ENCODE data around the gene KDM6B.

KDM6B gene

DNA sequence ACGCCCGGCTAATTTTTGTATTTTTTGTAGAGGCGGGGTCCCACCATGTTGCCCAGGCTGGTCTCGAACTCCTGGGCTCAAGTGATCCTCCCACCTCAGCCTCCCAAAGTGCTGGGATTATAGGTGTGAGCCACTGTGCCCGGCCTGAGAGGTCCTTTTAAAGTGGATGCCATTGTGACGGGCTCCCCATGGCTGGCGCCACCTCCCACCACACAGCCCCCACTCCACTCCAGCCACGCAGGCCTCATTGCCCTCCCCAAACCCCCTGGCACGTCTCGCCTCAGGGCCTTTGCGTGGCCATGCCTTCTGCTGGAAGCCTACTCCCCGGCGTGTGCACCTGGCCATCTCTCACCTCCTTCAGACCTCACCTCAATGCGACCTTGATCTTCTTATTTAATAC, 11.9 kb upstream of the KDM6B start:
- no peak for DNase-seq

DNA sequence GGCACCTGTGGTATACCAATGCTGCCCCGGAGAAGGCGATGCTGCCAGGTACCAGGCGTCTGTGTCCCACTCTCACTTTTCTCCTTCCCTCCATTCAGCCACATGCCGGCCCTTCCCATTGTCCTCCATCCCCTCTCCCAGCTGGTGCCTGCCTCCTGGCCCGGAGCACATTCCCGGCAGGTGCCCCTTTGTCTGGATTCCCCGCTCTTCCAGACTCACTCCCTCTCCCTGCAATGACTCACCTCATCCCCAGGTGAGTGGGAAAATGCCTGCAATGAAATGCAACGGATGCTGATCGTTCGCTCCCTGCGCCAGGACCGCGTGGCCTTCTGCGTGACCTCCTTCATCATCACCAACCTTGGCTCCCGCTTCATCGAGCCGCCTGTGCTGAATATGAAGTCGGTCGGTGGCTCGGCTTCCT, 10.4 kb upstream of the KDM6B start:
- DNase-seq, result no peak

DNA sequence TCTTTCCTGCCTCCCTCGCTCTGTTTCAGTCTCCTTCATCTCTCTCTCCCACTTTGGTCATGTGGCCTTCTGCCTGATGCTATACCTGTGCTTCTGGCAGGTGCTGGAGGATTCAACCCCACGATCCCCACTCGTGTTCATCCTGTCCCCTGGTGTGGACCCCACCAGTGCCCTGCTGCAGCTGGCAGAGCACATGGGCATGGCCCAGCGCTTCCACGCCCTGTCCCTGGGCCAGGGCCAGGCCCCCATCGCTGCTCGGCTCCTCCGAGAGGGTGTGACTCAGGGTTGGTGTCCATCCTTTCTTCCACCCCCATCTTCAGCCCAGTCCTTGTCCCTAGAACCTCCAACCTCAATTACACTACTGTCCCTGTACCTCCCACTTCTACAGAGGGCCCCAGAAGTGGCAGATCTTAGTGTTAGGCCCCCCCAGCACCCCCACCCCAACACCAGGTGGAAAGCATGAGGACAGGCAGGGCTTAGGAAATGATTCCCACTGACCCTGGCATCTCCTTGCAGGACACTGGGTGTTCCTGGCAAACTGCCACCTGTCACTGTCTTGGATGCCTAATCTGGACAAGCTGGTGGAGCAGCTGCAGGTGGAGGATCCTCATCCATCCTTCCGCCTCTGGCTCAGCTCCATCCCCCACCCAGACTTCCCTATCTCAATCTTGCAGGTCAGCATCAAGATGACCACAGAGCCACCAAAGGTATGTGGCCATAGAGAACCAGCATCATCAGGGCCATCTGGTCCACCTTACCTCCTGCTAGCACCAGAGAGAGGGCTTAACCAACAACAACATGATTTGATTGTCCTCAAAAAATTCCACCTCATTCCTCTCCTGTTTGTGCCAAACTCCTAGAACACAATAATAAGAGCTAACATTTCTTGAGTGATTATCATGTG, 9.7 kb upstream of the KDM6B start:
- no peak for DNase-seq

DNA sequence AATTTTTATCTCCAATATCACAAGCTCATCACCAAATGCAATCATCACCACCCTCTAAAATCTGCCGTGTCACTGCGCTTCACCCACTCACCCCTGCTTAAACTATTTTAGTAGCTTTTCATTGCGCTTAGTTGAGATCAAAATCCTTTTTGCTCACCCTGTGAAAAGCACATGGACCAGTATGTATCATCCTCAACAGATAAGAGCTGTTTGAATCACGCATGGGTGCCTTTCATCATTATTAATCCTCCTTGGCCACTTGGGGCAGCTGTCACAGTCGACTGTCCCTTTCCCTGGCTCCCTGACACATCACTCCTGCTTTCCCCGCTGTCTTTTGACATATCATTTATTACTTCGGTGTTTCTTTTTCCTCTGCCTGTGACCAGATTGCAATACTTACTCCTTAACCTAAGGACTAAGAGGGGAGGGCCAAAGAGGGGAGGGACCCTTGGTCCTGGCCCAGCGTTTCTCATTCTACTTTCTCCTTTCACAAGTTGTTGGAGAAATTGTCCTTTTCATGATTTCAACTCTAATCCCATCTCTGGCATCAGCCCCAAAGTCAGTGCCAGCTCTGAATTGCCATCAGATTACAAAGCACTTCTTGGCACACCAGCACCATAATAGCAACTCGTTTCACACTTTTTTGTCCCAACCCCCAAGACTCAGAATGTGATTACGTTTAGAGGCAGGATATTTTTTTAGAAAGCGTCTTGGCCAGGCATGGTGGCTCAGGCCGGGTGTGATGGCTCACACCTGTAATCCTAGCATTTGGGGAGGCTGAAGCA, 8.6 kb upstream of the KDM6B start:
- DNase-seq, result no peak

DNA sequence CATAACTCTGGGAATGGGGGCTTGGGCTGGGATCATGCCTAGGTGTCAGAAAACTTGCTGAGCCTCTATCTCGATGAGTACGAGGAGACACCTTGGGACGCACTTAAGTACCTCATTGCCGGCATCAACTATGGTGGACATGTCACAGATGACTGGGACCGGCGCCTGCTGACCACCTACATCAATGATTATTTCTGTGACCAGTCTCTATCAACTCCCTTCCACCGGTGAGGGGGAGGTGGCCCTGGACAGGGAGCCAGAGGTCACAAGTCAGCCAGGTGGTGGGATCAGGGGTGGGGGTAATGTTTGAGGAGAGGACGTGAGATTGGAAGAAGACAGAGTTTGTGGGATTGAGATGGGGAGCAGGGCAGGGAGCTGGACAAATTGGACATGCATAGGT, 3.4 kb upstream of the KDM6B start:
- no peak for DNase-seq

DNA sequence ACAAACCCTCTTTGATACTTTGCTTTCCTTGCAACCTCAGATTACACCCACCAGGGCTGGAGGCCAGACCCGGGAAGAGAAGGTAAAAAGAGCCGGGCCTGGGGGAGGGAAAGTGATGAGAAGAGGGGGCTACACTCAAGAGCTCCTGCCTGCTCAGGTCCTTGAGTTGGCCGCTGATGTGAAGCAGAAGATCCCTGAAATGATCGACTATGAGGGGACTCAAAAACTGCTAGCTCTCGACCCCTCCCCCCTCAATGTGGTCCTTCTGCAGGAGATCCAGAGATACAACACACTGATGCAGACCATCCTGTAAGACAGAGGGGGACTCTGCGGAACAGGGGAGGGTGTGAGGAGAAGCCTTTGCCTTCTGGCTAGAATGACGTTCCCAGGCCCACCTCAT, 2.8 kb upstream of the KDM6B start:
- DNase-seq, result no peak

DNA sequence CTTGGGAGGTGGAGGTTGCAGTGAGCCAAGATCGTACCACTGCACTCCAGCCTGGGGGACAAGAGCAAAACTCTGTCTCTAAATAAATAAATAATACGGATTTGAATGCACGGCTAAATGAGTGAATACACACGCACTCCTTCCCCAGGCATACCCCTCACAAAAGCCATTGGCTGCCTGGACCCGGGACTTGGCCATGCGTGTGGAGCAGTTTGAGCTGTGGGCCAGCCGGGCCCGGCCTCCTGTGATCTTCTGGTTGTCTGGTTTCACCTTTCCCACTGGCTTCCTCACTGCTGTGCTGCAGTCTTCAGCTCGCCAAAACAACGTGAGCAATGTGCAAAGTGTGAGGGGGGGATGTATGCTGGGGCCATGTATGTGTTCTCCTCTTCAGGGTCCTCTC, 1.6 kb upstream of the KDM6B start:
- no peak for DNase-seq

DNA sequence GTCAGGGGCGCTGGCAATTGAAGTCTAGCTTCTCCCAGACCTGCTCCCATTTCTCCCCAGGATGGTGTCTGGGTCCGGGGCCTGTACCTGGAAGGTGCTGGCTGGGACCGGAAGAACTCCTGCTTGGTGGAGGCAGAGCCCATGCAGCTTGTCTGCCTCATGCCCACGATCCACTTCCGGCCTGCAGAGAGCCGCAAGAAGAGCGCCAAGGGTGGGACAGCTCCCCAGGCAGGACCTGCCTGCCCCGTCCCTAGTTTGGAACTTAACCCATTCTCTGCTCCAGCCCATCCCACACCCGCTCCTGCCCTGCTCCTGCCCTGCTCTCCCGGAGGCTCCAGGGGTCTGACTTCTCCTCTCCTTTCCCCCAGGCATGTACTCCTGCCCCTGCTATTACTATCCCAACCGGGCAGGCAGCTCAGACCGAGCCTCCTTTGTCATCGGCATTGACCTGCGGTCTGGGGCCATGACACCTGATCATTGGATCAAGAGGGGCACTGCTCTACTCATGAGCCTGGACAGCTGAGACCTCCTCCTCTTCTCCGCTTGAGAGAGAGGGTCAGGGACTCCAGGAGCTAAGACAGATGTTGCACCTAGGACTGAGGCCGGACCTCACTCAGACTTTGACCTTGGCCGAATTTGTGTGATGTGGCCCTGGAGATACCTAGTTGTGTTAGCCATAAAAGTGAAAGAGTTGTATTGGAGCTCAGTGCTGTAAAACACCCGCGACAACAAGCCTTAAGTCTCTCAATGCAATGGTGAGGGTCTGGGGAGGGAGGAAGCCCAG, 814 bp upstream of the KDM6B start:
- no peak for DNase-seq

DNA sequence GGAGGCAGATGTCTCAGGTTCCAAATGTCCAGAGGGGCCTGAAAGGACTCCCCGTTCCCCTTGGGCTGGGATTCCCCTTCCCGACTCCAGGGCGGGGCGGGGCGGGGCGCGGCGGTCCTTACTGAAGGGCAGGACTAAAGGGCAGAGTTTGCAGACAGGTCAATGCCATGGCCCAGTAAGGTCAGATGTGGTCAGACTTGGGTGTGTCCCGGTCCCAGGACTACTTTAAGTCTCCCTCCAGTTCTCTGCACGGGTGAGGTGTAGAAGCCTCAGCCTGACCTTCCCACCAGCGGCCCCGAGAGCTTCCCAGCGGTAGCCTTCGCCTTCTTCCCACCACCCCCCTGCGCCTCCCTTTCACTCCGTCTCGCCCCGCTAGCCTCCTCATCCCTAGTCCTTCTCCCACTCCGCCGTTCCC, 532 bp downstream of the KDM6B start:
- DNase-seq, result peak in 3 of 5 experiments; percentile 48 to 62 (median 60)

DNA sequence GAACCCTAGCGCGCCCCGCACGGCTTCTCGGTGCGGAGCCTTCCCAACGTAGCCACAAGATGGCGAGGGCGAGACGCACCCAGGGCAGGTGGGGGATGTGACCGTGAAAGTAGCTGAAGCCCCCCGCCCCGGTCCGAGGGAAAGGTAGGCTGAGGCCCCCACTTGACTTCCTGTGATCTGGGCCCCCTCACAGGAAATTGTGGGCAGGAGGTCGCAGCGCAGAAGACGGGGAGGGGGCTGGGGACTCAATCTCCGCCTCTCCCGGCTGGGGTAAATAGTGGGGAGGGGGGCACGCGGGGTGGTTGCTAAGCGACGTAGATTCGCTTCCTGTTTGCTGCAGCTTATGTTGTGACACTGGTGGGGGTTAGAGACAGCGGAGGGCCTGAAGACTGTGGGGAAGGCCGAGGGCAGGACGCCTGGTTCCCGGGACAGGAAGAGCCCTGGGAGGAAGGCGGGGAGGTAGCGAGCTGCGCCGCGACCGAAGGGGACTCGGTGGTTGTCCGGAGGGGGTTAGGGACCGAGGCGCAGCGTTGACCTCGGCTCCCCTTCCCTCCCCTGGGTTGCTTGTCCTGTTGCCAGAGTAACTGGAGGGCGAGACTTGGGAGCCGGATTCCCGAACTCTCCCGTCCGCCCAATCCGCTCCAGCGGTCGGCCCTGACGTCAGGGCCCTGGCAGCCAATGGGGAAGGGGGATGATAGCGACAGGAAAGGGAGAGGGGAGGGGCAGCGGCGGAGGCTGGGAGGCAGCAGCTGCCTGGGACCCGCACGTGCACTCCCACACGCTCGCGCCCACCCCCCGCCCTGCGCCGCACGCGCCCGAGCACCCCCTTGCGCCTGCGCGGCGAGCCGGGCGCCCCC, 1.2 kb downstream of the KDM6B start:
- peak; percentile 82 to 92 (median 91) for DNase-seq

DNA sequence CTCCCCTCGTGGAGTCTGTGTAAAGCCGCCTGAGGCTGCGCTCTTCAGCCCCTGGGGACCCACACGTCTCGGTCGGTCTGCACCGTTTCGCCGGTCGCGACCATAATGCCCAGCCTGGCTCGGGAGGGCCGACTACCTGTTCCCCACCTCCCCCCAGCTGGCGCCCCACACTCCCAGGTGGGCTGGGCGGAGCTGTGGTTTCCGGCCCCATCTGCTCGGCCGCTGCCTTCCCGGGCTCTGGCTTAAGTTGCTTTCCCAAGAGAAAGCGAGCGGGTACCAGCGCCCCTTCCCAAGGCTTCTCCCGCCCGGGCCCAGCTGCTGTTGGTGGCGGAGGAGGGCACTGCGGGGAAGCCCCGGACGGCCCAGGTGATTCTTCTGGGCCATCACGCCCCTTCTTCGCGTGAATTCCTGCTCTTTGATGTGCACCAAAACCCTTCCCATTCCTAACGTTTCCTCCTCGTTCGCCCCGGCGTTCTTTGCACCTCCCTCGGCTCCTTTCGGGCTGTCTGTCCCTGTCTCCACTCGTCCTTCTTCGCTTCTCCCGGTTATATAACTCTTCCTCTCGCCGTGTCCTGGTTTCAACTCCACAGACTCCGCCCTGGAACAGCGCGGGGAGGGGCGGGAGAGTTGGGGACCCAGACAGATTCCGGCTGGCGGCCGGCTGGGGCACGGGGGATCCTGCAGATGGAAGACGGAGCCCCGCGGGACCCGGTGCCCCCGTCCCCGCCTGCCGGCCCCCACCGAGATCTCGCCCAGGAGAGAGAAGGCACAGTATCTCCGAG, 2.0 kb downstream of the KDM6B start:
- DNase-seq, result peak in 2 of 5 experiments; percentile 56 to 70

DNA sequence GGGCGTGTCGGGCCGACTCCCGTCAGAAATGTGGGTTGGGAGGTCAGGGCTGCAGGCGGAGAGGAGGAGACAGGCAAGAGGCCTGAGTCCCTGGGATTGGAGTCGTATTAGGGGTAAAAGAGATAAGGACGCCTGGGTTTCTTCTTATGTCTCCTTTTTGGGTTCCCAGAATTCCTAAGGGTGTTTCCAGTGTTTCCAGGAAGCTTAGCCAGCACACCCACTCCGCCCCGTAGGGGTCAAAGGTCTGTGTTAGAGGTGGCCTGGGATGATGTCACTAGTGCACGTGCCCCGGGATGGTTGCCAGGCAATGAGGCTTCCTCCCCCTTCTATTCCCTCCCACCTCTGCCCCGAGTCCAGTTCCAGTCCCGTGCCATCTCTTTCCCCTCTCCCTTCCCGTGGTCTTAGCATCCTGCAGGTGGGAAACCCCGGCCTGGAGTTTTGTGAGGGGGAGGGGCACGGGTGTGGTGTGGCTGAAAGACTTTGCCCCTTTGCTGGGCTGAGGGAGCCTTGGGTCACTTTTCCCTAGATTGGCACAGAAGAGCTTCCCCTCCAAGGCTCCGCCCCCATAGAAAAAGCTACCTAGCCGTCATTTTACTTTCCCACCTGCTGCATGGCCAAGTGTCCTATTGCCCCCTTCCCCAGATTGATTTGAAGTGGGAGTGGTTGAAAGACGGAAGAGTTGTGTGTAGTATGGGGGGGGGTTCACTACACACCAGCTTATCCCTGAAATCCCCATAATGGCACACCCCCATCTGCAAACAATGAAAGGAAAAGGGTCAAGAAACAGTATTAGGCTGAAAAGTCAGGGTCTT, 2.8 kb downstream of the KDM6B start:
- peak in 4 of 5 experiments; percentile 57 to 75 (median 63) for DNase-seq

DNA sequence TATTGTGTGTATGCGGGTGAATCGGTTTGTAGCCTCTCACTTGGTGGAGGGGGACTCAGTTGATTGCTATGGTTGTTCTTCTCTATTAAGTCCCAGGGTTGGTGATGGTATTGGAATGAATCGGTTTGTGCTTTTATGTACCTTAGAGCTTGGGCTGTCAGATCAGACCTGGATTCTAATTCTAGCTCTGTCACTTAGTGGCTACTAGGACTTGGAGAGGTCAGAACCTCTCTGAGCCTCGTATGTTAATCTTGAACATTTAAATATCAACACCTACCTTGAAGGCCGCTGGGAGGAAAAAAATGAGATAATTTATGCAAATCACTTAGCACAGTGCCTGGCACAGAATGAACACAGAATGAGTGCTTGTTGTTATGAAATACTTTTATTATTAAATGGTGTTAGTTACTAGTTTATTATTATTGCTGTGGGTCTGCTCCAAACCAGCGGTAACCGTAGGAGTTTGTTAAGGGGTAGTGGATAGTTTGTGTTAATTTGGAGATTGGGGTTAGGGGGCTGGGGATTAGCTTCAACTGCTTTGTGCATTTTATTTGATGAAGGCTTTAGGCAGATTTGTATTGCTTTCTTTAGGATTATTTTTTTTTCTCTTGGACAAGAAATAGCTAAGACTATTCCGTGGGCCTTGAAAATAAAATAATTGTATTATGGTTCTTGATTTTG, 3.5 kb downstream of the KDM6B start:
- DNase-seq, result no peak

DNA sequence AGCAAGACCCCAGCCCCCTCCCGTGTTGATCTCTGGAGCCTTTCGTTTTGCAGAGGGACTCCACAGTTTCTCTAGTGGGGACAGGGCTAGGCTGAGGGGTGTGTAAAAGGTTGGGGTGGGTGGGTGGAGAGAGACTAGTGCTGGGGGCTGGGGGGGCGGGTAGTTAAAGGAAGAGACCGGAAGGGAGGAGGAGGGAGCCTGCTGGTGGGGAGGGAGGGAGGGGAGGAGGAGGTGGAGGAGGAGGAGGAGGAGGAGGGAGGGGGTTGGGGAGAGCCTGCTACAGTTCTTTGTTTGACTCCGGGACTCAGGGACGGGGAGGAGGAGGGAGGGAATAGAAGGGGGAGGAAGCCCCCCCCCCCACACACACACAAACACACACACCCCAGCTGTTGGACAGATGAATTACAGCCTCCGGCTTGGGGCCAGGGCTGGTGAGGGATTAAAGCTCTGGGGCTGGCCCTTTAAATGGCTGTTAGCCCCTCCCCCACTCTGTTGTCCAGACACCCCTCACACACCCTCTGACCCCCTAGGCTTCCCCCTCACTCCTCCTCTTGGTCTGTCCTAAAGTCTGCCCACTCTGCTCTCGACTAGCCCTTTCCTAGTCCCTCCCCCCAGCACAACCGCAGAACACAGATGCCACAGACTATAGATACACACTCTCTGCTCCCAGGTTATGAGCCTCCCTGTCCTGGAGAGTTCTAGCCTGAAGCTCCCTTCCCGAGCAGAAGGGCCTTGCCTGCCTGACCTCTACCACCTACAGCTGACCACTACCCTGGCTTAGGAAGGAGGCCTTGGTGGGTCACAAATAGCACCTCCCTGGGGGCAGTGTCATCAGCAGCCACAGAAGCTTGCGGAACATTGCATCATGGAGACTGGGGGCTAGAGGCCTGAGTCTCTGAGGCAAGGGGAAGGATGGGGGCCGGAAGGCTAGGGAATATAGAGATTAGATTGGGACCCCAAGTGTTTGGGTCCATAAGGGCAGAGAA, 4.4 kb downstream of the KDM6B start:
- DNase-seq, result peak in 1 of 5 experiments; percentile 32

DNA sequence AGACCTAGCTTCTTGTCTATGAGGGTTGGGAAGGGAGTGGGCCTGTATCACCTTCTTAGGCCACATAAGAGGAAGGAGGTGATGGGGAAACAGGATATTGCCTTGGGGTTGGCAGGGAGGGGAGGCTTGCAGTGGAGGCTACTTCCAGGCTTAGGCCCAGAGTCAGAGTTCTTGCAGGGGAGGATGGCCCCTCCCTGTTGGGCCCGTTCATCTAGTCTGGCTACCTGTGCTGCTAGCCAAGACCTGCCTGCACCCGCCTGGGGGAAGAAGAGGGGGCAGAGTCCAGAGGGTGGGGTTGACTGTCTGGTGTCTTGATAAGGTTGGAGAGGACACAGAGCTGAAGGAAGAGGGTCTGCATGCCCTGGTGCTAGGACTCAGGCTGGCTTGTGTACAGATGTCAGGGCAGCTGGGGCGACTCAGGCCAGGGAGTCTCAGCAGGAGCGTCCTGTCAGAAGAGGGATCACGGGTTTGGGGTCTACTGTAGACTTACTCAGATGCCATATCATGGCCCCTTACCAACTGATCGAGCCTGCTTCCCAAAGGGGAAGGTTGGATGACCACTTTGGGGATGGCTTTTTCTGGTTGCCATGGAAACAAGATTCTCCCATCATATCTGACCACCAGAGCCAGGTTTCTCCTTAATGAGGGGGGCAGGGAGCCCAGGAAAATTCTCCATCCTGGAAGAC, 5.3 kb downstream of the KDM6B start:
- no peak for DNase-seq

DNA sequence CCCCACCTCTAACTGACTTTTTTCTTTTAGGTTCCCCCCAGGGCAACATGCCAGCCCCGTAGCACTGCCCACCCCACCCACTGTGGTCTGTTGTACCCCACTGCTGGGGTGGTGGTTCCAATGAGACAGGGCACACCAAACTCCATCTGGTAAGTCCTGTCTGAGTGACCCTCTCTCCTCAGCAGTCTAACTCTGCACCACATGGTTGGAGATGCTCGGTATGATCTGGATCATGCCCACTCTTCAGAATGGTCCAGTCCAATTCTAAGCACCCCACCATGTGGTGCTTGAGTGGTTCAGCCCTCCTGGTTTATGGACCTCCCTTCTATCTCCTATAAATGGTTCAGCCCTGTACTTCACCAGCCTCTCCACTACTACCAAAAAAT, 5.9 kb downstream of the KDM6B start:
- DNase-seq, result peak in 1 of 5 experiments; percentile 65

DNA sequence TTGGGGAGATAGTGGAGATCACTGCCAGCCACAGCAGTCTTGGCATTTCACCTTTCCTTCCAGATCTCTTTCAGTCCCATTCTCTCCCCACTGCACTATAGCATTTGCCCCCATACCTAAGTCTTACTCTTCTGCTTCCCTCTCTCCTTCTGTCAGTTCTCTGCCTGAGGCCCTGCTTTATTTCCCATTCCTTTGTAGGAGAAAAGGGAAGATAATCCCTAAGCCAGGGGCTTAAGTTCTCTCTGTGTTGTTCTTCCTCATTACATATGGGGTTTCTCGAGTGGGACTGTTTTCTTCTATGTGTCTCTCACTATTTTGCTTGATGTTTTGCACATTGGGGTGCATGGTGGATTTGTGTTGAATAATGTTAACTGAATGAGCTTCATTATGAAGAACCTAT, 6.4 kb downstream of the KDM6B start:
- DNase-seq, result no peak

DNA sequence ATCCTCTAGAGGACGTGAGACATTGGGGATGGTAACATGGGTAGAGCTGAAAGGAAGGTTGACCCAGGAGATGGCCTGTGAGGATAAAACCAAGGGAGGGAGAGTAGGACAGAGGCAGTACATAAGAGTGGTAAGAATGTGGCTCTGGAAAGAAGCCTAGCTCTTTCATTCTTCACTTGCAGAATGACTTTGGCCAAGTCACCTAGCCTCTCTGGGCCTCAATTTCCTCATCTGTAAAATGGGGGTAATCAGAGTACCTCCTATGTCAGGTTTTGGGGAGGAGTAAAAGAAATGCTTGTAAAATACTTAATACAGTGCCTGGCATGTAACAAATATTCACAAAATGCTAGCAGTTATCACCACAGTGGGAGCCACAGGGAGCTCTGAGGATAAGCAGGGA, 6.9 kb downstream of the KDM6B start:
- DNase-seq, result no peak

Measured in T-helper 2 cell (primary cell).